GM19099 (cell line): Measurements from ENCODE around the gene C1orf35.

Source experiments
- POLR2A ChIP-seq: IDR thresholded peaks from 3 replicates; pipeline ENCODE4 v1.6.1; 2011; ENCODE audit warnings: low read depth; ENCODE audit not compliant: insufficient read length; ENCODE audit errors: extremely low read depth

The C1orf35 gene

GRCh38 chr1:228107636-228108035 lies 4.5 kb upstream of the C1orf35 start:
- TF ChIP-seq POLR2A: no peak

GRCh38 chr1:228106800-228107054 lies 3.6 kb upstream of the C1orf35 start:
- no peak for TF ChIP-seq POLR2A

GRCh38 chr1:228105996-228106799 lies 3.1 kb upstream of the C1orf35 start:
- TF ChIP-seq POLR2A: no peak

- no peak for TF ChIP-seq POLR2A
Observed at GRCh38 chr1:228105270-228105995, 2.3 kb upstream of the C1orf35 start.

GRCh38 chr1:228104526-228105269 lies 1.6 kb upstream of the C1orf35 start:
- no peak for TF ChIP-seq POLR2A

- no peak for TF ChIP-seq POLR2A
Observed at GRCh38 chr1:228101994-228102790, 933 bp downstream of the C1orf35 start.

- TF ChIP-seq POLR2A: no peak
Observed at GRCh38 chr1:228101614-228101993, 1.5 kb downstream of the C1orf35 start.

- no peak for TF ChIP-seq POLR2A
Observed at GRCh38 chr1:228100822-228101613, 2.1 kb downstream of the C1orf35 start.

- peak; percentile 7 for TF ChIP-seq POLR2A
Observed at GRCh38 chr1:228099331-228099732, 3.8 kb downstream of the C1orf35 start.

GRCh38 chr1:228098323-228098931 lies 4.7 kb downstream of the C1orf35 start:
- no peak for TF ChIP-seq POLR2A

GRCh38 chr1:228097333-228098081 lies 5.6 kb downstream of the C1orf35 start:
- TF ChIP-seq POLR2A: no peak

- TF ChIP-seq POLR2A: no peak
Observed at GRCh38 chr1:228096416-228097332, 6.5 kb downstream of the C1orf35 start.
